Gastrocnemius medialis (tissue), 4 donors: ENCODE measurements around the gene ZNF276.

Experiments used
- CTCF ChIP-seq, 5 experiments: fragments of 450-650 bp in 3 of 5; fragments of 200-600 bp in 2 of 5; sonication (generic) in 2 of 5; IDR thresholded peaks in 4 of 5; conservative IDR thresholded peaks in 1 of 5; 1 replicate in 4 of 5; 2 replicates in 1 of 5; pipeline ENCODE4 v1.5.1; 2016 to 2019; ENCODE audit warnings: antibody characterized with exemption in 5 of 5, mild to moderate bottlenecking in 3 of 5, moderate library complexity in 3 of 5
- POLR2A ChIP-seq, 2 donors: fragments of 450-650 bp; IDR thresholded peaks; one replicate each; pipeline ENCODE4 v1.6.1; 2017; ENCODE audit warnings: antibody characterized with exemption in 2 of 2, mild to moderate bottlenecking in 2 of 2, moderate library complexity in 2 of 2

GRCh38 chr16:89738072-89738377 lies 16.7 kb downstream of the ZNF276 start:
- TF ChIP-seq CTCF (IDR thresholded peaks at IDR 0.05 in 4 of 5, conservative IDR thresholded peaks at IDR 0.05 in 1 of 5) = no peak
- TF ChIP-seq POLR2A (IDR thresholded peaks at IDR 0.05) = no peak
